K562 (cell line): ENCODE data around the gene PTPRG.
"Not testable (repeated sequence)": the region's sequence is repeated elsewhere in the genome, so short reads cannot be mapped to it uniquely, and the experiment has no call there.

Experiments
- ZNF830 ChIP-seq: fragments of 250-450 bp; sonication (Bioruptor Pico); IDR thresholded peaks from 2 replicates; pipeline ENCODE4 v1.5.0; 2021; ENCODE audit warnings: mild to moderate bottlenecking
- TF ChIP-seq, protein P1 (sequence below): fragments of 250-450 bp; sonication (Bioruptor Pico); IDR thresholded peaks from 2 replicates; pipeline ENCODE4 v1.4.0; 2020; ENCODE audit warnings: mild to moderate bottlenecking, moderate library complexity
- TF ChIP-seq, protein P2 (sequence below): sonication (generic); formaldehyde crosslinking; IDR thresholded peaks from 2 replicates; pipeline ENCODE4 v1.8.0; 2022; ENCODE audit warnings: mild to moderate bottlenecking, missing genetic modification reagents

DNA sequence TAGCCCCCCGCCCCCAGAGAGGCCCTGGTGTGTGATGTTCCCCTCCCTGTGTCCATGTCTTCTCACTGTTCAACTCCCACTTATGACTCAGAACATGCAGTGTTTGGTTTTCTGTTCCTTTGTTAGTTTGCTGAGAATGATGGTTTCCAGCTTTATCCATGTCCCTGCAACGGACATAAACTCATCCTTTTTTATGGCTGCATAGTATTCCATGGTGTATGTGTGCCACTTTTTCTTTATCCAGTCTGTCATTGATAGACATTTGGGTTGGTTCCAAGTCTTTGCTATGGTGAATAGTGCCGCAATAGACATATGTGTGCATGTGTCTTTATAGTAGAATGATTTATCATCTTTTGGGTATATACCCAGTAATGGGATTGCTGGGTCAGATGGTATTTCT lies 149.5 kb downstream of the PTPRG start:
- TF ChIP-seq ZNF830 (CRISPR knock-in tag), result not testable (repeated sequence)
- TF ChIP-seq, protein P1, sequence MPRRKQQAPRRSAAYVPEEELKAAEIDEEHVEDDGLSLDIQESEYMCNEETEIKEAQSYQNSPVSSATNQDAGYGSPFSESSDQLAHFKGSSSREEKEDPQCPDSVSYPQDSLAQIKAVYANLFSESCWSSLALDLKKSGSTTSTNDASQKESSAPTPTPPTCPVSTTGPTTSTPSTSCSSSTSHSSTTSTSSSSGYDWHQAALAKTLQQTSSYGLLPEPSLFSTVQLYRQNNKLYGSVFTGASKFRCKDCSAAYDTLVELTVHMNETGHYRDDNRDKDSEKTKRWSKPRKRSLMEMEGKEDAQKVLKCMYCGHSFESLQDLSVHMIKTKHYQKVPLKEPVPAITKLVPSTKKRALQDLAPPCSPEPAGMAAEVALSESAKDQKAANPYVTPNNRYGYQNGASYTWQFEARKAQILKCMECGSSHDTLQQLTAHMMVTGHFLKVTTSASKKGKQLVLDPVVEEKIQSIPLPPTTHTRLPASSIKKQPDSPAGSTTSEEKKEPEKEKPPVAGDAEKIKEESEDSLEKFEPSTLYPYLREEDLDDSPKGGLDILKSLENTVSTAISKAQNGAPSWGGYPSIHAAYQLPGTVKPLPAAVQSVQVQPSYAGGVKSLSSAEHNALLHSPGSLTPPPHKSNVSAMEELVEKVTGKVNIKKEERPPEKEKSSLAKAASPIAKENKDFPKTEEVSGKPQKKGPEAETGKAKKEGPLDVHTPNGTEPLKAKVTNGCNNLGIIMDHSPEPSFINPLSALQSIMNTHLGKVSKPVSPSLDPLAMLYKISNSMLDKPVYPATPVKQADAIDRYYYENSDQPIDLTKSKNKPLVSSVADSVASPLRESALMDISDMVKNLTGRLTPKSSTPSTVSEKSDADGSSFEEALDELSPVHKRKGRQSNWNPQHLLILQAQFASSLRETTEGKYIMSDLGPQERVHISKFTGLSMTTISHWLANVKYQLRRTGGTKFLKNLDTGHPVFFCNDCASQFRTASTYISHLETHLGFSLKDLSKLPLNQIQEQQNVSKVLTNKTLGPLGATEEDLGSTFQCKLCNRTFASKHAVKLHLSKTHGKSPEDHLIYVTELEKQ (CRISPR knock-in tag), result not testable (repeated sequence)
- TF ChIP-seq, protein P2, sequence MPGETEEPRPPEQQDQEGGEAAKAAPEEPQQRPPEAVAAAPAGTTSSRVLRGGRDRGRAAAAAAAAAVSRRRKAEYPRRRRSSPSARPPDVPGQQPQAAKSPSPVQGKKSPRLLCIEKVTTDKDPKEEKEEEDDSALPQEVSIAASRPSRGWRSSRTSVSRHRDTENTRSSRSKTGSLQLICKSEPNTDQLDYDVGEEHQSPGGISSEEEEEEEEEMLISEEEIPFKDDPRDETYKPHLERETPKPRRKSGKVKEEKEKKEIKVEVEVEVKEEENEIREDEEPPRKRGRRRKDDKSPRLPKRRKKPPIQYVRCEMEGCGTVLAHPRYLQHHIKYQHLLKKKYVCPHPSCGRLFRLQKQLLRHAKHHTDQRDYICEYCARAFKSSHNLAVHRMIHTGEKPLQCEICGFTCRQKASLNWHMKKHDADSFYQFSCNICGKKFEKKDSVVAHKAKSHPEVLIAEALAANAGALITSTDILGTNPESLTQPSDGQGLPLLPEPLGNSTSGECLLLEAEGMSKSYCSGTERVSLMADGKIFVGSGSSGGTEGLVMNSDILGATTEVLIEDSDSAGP (CRISPR knock-in tag), result not testable (repeated sequence)
